HG03135 (cell line): ENCODE results near the gene TBC1D1.

Source experiments
- ATAC-seq: cut with Tn5 transposase; IDR thresholded peaks from one replicate; pipeline ENCODE4 v1.9.1; 2021; ENCODE audit warnings: mild to moderate bottlenecking, moderate library complexity; ENCODE audit not compliant: unreplicated experiment

TBC1D1 gene

GRCh38 chr4:38119668-38120385 lies 228.9 kb downstream of the TBC1D1 start:
- no peak for ATAC-seq

GRCh38 chr4:38120772-38121171 lies 229.9 kb downstream of the TBC1D1 start:
- no peak for ATAC-seq

- ATAC-seq = no peak
Observed at GRCh38 chr4:38122060-38122459, 231.2 kb downstream of the TBC1D1 start.

- ATAC-seq = no peak
Observed at GRCh38 chr4:38123555-38123954, 232.7 kb downstream of the TBC1D1 start.

GRCh38 chr4:38124961-38125360 lies 234.1 kb downstream of the TBC1D1 start:
- no peak for ATAC-seq

- ATAC-seq = no peak
Observed at GRCh38 chr4:38125816-38126215, 234.9 kb downstream of the TBC1D1 start.

GRCh38 chr4:38128478-38129459 lies 237.9 kb downstream of the TBC1D1 start:
- ATAC-seq = peak; percentile 42

- ATAC-seq = no peak
Observed at GRCh38 chr4:38129460-38130227, 238.8 kb downstream of the TBC1D1 start.

GRCh38 chr4:38130884-38131283 lies 240.0 kb downstream of the TBC1D1 start:
- ATAC-seq = no peak

GRCh38 chr4:38131371-38132091 lies 240.6 kb downstream of the TBC1D1 start:
- peak; percentile 36 for ATAC-seq

- ATAC-seq = peak; percentile 79
Observed at GRCh38 chr4:38132107-38132673, 241.3 kb downstream of the TBC1D1 start.

GRCh38 chr4:38132843-38133662 lies 242.2 kb downstream of the TBC1D1 start:
- no peak for ATAC-seq

- ATAC-seq = no peak
Observed at GRCh38 chr4:38133711-38134480, 243.0 kb downstream of the TBC1D1 start.

GRCh38 chr4:38135201-38135600 lies 244.3 kb downstream of the TBC1D1 start:
- no peak for ATAC-seq

- no peak for ATAC-seq
Observed at GRCh38 chr4:38136604-38137003, 245.7 kb downstream of the TBC1D1 start.

GRCh38 chr4:38137080-38137479 lies 246.2 kb downstream of the TBC1D1 start:
- ATAC-seq = no peak

- ATAC-seq = no peak
Observed at GRCh38 chr4:38138363-38138762, 247.5 kb downstream of the TBC1D1 start.

GRCh38 chr4:38139187-38139586 lies 248.3 kb downstream of the TBC1D1 start:
- no peak for ATAC-seq
